Cortex of kidney (tissue), 1 donor: Measurements from ENCODE around the gene OPCML.

Source experiments
- DNase-seq: peaks from one replicate; lab custom pipeline; 2025; lab: John Stamatoyannopoulos, UW

Gene OPCML

DNA sequence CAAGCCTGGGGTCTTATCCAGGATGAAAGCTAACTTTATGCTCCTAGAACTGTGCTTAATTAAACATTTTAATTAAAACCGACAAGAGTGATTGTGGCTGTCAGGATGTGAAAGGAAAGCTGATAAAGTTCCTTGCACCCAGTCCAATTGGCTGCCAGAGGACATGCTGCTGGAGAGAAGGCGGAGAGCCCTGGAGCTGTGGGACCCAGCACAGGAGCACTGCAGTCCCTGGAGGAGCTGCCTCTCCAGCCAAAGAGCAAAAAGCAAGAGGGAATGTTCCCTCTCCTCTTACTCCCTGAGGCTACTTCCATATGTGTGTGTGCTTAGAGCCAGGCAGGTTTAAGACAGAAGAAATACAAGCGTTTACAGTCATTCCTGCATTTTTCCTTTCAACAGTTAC, 118.6 kb downstream of the OPCML start:
- DNase-seq = no peak

DNA sequence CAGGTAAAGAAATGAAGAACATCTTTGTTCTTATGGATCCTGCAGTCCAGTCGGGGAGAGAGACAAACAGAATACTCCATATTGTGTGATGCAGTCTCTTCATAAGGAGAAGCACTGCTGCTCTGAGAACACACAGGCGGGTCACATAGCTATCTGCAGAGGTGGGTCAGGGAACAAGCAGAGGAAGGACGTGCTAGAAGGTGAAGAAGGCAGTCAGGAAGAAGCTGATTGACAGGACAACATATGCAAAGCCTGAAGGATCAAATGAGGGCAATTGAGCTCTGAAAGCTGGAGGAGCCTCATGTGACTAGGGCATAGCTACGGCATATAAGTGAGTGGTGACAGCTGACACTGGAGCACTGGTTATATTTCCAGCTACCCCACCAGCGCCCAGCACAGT, 122.5 kb downstream of the OPCML start:
- no peak for DNase-seq

DNA sequence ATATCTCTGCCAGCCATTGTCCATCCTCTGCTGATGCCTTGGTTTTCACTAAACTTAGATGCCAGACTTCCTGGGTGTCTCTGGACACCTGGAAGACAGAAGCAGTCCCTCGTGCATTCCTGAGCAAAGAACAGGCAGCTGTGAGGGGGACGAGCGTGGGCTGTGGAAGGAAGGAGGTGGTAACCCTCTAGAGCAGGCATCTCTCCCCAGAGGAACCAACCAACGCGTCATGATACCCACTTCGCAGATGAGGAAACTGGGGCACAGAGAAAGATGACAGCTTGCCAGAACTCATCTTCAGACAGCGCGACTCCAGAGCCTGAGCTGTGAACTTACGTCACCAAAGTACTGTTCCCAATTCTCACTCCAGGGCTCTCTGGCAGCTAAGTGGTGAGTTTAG, 123.4 kb downstream of the OPCML start:
- no peak for DNase-seq

DNA sequence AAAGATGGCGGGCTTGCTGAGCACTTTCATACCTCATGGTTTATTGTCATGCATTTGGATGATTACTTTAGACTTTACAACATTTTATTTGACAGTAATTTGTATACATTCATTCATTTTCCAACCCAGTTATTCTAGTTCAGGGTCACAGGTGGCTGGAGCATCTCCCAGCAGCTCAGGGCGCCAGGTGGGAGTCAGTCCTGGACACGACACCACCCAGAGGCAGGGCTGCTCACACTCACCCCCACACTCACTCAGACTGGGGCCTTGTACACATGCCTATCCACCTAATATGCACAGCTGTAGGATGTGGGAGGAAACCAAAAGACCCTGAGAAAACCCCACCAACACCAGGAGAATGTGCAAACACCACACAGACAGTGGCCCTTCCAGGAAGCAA, 123.9 kb downstream of the OPCML start:
- DNase-seq = no peak

DNA sequence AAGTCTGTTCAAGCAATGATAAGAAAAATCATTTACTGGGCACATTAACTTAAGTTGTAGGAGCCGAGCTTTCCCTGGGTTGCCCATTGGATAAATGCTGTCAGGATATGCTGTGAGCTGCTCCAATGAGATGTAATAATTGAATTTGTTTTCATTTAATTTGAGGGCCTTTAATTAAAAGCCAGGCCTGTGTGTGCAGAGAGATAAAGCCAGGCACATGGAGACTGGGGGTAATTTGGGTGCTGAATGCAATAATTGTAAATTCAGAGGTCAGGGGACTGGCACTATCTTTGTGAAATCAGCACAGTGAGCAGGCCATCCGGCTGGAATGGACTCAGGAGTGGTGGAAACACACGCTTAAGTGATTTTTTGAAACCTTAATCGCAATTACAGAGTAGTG, 125.8 kb downstream of the OPCML start:
- DNase-seq = no peak

DNA sequence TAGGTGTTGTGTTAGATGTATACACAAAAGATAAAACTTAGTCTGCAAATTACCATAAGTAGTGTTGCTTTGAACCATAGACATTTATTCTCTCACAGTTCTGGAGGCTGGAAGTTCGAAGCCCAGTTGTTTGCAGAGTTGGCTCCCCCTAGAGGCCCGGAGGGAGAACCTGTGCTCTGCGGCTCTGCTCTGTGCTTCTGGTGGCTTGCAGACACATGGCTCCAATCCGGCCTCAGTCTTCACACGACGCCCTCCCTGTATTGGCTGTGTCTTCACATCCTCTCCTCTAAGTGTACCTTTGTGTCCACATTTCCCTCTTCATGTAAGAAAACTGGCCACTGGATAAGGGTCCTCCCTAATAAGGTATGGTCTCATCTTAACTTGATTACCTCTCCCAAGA, 128.4 kb downstream of the OPCML start:
- no peak for DNase-seq

DNA sequence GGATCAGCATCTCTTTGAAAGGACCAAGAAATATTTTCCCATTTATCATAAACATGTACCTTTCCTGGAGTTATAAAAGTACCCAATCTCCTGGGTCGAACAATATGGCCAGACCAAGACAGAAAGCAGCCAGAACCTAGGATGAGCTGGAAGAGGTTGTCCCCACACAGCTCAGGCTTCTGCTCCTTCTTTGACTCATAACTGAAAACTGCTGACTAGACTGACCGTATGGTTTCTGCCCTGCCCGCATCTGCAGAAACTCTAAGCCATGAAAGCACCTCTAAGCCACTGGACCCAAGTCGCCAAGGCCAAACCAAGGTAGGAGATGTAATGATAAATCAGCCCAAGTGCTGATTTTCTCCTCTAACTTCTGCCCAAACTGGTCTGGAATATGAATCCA, 129.8 kb downstream of the OPCML start:
- DNase-seq = no peak

DNA sequence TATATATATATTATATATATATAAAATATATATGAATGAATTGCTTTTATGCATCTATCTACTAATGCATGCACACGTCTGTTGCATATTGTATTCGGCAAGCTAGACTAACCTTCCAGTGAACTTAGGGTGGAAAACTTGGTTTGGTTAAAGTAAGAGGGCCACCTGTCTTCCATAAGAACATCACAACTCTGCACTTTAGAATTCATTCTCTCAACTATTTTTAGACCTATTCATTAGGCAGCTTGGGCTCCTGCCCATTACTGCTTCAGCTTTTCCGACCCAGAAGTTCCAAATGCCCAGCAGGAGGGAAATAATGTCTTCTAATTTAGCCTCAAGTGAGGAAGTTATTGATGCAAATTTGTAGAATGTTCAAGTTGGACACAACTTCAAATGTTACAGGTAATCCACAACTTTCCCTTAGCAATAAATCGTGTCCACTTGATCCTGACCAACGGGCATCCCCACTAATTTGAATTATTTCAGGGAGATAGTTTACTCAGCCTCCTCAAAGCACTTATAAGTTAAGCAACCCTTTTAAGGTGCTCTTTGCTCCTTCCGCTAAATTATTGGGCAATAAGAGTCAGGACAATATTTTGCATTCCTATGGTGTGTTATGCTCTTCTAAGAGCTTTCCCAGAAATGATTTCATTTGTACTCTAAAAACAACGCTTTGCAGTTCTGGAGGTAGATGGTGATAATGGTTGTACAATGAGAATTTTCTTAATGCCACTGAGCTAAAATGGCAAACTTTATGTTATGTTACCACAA, 132.3 kb downstream of the OPCML start:
- no peak for DNase-seq

DNA sequence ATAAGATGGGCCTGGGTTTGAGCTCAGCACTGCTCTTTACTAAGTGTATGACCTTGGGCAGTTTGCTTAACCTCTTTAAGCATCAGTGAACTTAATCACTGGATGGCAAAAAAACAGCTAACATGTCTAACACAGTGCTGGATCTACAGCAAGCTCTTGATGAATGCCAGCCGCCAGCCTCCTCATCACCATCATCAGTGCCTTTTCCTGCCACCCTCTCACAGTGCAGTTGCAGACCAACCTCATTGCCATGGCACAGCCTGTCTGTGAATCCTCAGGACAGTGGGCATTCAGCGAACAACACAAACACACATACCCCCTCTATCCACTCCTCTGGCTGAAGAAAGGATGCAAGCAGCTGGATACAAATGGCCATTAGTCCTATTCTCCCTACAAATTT, 133.0 kb downstream of the OPCML start:
- DNase-seq = no peak

DNA sequence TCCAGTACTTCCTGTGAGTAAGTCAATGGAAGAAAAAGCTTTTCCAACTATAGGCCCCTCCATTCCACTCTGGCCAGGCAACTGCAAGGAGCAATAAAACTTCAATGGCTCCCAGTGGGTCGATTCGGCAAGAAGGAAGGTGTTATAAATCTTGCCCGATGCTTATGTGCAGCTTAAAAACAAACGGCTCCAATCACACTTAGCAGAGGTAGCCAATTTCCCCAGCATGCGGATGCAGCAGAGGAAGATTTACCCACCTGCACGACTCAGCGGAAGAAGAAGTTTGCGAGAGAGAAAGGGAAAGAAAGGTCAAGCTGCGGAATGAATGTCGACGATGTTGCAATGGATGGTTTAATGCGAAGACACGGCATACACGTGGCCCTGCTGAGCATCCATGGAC, 141.5 kb downstream of the OPCML start:
- no peak for DNase-seq

DNA sequence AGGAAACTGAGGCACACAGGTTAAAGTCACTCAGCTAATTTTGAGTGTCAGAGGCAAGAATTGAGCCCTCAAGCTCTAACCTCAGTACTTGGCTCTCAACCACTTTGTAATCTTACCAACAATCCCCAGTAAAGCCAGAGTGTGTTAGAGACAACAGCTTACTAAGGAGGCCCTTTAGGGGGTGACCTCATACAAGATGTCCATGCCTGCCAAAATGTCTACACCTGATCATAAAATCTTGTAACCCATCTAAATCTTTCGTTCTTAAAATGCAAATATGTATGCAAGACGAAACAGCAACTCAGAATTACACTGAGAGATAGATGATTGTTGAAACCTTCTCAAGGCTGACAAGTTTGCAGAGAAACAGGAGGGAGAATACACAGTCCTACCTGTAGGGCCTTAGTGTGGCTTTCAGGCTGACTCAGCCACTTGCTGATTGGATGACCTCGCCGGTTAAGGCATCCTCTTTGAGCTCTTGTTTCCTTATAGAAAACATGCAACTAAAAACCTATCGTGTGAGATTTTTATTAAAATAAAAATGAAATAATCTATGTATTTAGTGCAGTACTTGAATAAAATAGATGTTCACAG, 143.2 kb downstream of the OPCML start:
- no peak for DNase-seq

DNA sequence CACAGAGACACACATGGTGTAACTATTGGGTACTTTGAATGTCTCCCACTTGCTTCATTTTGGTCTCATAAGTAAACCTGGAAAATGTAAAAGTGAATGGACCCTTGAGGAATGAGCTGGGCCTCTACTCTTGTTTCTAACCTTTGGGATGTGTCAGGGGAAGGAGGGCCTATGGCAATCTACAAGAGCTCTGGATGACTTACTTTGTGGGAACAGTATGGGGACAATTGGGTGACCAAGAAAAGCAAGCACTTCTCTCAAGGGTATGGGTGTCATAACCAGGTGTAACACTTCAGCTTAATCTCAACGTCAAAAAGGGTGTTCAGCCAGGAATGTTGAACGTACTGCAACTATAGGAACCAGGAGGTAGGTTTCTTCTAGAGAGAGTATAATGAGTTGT, 144.0 kb downstream of the OPCML start:
- no peak for DNase-seq

DNA sequence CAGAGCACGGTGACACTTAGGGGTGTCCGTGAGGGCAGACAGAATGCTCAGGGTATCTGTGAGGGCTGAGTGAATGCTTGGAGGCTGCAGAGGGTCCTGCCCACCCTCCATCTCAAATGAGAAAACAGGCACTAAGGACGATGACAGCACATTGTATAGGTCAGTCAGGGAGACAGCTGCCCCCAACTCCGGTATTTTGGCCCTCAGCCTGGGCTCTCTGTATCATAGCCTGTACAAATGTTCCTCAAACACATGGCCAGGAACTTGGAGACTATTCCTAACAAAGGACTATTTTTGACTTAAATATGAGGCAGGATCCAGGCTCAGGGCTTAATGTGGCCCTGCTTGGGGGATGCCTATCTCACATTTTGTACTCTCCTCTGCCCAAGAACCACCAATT, 145.4 kb downstream of the OPCML start:
- DNase-seq = no peak

DNA sequence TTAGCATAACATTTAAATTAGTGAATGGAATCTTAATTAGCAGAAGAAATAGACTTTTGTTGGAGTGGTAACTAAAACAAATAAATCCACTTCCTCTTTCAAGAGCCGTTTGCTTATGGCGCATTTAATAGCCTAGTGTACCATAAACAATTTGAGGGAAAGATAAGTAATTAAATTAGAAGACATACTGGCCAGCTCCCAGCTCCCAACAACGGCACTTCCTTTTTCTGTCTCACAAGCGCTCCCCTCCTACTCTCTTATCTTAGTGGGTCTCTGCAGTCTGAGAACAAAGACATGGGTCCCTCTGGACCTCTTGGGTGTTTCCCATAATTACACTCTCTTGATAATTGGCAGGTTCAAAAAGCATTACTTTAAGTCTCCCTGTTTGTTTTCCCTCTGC, 146.0 kb downstream of the OPCML start:
- no peak for DNase-seq

DNA sequence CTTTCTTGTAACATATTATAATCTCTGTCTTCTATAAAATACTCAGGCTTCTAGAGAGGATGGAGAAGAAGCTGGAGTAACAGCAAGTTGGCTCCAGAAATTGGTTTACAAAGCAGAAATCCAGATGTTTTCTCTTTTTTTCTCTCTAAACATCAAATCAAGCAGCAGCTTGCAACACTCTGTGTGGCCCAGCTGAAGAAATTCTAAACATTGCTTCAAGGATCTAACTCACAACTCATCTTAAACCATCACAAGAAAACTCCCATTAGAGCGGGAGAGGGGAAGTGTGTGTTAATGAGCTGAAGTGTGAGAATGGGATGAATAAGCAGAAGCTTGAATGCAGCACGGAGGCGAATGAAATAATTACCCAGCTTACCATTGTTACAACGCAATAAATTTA, 146.5 kb downstream of the OPCML start:
- DNase-seq = no peak

DNA sequence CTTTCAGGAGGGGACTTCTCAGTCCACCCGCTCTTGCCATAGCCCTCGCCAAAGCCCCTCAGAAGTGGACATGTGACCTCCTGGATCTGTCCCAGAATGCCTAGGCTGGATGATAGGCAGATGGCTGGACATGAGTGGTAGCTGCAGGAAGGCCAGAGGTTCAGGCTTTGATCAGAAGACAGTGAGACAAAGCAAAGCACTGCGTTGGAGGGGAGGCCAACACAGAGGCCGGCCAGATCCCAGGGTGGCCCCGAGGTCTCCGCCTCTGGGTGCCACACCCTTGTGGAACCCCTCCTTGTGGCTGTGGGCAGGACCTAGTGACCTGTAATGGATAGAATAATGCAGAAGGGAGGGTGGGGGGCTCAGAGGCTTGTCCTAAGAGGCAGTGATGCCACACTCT, 147.6 kb downstream of the OPCML start:
- no peak for DNase-seq

DNA sequence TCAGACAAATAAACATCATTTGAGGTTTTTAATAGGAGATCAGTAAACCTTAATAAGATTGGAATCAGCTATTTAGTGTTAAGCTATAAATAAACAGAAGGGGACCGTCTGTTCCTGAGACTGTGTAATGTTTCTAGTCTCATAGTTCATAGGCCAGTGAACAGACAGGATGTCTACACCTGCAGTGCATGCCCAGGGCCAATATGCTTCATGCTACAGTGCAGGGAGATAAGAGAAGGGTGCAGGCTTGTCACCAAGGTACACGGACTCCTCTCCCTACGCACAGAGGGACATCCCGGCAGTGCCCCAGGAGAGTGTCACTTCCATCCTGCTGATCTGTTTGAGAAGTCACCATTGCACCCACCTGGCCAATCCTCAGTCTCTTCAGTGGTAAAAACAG, 148.6 kb downstream of the OPCML start:
- no peak for DNase-seq

DNA sequence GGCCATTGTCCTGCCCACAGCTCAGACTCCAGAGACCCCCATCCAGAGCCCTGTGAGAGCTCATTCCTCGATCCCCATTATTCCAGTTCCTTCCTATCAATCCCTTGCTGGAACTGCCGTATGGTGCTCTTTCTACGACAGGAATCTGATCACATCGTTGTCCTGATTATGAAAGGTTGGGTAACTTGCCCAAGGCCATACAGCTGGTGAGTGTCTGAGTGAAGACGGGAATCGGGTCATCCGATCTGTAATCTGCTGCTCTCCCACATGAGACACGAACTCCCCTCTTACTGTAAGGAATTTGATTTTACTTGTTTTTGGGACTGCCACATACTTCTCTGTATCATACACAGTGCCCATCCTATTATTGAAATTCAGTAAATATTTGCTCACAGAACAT, 149.1 kb downstream of the OPCML start:
- DNase-seq = no peak

DNA sequence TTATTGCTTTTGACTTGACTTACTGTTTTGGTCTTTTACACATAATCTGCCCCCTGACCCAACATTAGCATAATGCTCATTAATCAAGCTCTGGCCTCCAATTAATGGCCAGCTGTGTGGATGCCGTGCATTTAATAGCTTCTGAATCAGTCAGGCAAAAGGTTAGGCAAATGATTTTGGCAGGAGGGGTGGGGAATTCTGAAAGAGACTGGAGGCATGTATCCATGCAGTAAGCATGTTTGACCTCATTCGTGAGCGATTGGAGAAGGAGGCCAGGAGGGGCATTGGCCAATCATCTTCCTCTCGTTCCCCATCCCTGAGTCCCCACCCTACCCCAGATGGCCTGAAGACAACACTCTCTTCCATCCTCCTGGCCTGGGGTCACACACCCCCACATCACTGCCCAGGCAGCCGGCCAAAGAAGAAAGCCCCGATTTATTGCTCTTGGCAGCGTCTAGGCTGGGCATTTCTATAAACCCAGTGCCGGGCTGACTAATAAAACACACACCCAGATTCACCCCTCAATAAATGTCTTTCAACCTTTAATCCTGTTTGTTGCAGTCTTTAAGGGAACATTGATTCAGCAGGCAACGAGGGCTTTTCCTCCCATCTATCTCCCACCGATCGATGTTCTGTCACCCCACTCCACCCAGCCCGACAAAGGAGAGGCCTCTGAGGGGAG, 150.0 kb downstream of the OPCML start:
- no peak for DNase-seq

DNA sequence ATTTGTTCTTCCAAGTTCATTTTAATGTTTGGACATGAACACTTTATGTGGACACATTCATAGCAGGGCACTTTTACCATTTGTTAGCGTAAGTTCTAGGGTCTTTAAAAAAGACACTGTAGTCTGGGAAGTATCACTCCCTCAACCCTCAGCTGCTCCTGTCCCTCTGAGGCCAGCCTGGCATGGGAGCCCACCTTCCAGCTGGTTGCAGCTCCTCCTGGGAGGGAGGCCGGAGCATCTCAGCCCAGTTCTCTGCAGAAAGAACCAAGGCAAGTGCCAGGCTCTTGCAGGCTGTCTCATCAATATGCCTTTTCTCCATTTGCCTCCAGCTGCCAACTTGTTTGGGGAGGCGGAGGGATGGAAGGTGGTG, 150.6 kb downstream of the OPCML start:
- DNase-seq = no peak

DNA sequence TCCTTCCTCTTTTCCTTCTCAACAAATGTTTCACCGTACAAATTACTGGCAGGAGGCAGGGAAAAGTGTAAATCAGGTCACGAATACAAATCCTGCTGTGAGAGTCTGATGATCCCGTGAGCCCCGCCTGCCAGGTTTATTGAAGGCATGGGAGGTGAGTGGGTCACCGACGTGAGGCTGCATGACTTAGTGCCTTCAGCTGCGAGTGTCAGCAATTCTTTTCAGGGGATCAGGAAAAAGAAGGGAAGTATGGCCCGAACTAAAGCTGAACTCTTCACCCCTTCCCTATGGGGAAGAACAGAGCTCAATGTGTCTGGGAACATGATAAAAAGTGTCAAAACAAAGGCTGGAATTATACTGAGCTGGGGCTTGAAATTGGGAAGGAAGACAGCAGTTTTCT, 166.2 kb downstream of the OPCML start:
- no peak for DNase-seq

DNA sequence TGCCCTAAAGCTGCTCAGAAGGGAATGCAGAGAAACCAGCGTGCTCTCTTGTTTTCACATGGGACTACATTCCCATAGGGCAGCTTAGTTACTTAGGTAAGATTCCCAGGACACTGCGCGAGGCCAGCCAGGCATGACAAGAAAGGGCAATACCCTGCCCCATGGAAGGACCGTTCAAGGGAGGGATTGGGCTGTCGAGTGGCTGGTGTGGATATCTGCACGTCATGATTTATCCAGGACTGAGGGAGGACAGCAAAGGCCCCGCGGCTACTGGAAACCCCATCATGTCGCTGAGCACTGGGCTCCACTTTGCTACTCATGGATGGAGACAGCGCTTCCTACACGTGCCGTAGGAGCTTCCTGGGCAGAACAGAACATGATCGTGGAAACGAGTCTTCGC, 169.4 kb downstream of the OPCML start:
- DNase-seq = no peak

DNA sequence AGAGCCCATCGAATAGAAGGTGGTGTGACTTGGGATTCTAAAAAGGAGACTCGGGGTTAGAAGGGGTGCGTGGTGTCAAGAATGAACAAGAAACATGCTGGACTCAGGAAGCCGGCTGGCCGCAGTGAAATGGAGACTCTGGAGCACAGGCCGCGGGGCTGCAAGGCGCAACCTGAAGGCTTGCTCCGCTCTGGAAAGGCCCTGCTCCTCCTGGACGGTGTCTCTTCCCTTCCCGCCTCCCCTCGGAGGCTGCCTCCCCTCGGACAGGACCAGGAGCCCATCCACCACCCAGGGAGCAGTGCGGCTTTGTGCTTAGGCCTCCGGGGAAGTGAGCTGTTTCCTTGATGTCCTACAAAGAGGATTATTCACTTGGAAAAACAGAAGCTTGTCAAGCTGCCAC, 170.1 kb downstream of the OPCML start:
- no peak for DNase-seq

DNA sequence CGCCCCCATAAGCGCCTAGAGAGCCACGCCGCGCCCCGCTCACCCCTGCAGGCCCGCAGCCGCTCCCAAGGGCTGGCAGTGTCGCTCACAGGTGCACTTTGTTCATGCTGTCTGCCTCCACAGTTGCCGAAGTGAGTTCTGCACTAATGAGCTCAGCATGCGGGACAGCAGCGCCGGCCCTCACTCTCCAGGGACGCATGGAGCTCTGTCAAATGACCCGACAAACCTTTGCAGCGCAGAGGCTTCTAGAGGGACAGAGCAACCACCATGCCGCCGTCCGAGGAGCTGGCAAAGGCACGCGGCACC, 170.7 kb downstream of the OPCML start:
- DNase-seq = no peak
